Endothelial cell (in vitro differentiated cells): ENCODE data around the gene CWC15. TPM values are rescaled to one million over a fixed set of nuclear protein-coding genes. Genes with fewer than 3 reads are reported as not detected.
A peak's percentile ranks its signal among the peaks of the same experiment; 100 is the strongest.

ENCODE experiments used
- DNase-seq: peaks from one replicate; pipeline ENCODE4 v3.0.0; 2021; ENCODE audit warnings: low spot score
- H3K27ac Mint-ChIP-seq: one replicate; pipeline ENCODE4 v1.8.0; 2021; ENCODE audit warnings: mixed read lengths, inconsistent platforms; ENCODE audit not compliant: unreplicated experiment
- H3K27me3 Mint-ChIP-seq: one replicate; pipeline ENCODE4 v1.8.0; 2021; ENCODE audit warnings: mild to moderate bottlenecking, moderate library complexity, mixed read lengths, inconsistent platforms; ENCODE audit not compliant: unreplicated experiment
- H3K36me3 Mint-ChIP-seq: one replicate; pipeline ENCODE4 v1.8.0; 2021; ENCODE audit warnings: mild to moderate bottlenecking, low read depth, mixed read lengths, inconsistent platforms; ENCODE audit not compliant: unreplicated experiment
- H3K4me1 Mint-ChIP-seq: one replicate; pipeline ENCODE4 v1.8.0; 2021; ENCODE audit warnings: mild to moderate bottlenecking, mixed read lengths, inconsistent platforms; ENCODE audit not compliant: unreplicated experiment
- H3K4me3 Mint-ChIP-seq: one replicate; pipeline ENCODE4 v1.8.0; 2021; ENCODE audit warnings: mild to moderate bottlenecking, mixed read lengths, inconsistent platforms; ENCODE audit not compliant: unreplicated experiment
- H3K9me3 Mint-ChIP-seq: one replicate; pipeline ENCODE4 v1.8.0; 2021; ENCODE audit warnings: mixed read lengths, inconsistent platforms; ENCODE audit not compliant: unreplicated experiment
- total RNA-seq: library from RNA; stranded (reverse); fragmentation: NEBNext Ultra II Directional; extraction: Animal tissue kit (Norgen Biotek cat#: 25700); gene quantifications from one replicate; pipeline ENCODE4 v1.2.1, GENCODE V29; 2021; ENCODE audit not compliant: unreplicated experiment
- TF ChIP-seq, protein P1 (sequence below): fragments of 200-600 bp; sonication (generic); IDR thresholded peaks from one replicate; pipeline ENCODE4 v1.5.0; 2021; ENCODE audit warnings: antibody characterized with exemption; ENCODE audit not compliant: unreplicated experiment

The CWC15 gene
- total RNA-seq, 1 donor from 2014 or later, result 84.1 TPM

- DNase-seq, result no peak
- H3K27ac Mint-ChIP-seq, result peak overlapping the region; percentile 94
- peaks cover 2% of the 10 kb centered on the region for H3K27me3 Mint-ChIP-seq
- TF ChIP-seq, protein P1, sequence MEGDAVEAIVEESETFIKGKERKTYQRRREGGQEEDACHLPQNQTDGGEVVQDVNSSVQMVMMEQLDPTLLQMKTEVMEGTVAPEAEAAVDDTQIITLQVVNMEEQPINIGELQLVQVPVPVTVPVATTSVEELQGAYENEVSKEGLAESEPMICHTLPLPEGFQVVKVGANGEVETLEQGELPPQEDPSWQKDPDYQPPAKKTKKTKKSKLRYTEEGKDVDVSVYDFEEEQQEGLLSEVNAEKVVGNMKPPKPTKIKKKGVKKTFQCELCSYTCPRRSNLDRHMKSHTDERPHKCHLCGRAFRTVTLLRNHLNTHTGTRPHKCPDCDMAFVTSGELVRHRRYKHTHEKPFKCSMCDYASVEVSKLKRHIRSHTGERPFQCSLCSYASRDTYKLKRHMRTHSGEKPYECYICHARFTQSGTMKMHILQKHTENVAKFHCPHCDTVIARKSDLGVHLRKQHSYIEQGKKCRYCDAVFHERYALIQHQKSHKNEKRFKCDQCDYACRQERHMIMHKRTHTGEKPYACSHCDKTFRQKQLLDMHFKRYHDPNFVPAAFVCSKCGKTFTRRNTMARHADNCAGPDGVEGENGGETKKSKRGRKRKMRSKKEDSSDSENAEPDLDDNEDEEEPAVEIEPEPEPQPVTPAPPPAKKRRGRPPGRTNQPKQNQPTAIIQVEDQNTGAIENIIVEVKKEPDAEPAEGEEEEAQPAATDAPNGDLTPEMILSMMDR, result no peak
- H3K4me1 Mint-ChIP-seq, result peaks cover 65% of the 10 kb centered on the region
- no peaks in the 10 kb centered on the region for H3K9me3 Mint-ChIP-seq
- H3K36me3 Mint-ChIP-seq, result peaks cover 3% of the 10 kb centered on the region
- no peak overlapping the region for H3K4me3 Mint-ChIP-seq
These were observed 47.1 kb downstream of the CWC15 start for GRCh38 chr11:94926271-94926625.

DNA sequence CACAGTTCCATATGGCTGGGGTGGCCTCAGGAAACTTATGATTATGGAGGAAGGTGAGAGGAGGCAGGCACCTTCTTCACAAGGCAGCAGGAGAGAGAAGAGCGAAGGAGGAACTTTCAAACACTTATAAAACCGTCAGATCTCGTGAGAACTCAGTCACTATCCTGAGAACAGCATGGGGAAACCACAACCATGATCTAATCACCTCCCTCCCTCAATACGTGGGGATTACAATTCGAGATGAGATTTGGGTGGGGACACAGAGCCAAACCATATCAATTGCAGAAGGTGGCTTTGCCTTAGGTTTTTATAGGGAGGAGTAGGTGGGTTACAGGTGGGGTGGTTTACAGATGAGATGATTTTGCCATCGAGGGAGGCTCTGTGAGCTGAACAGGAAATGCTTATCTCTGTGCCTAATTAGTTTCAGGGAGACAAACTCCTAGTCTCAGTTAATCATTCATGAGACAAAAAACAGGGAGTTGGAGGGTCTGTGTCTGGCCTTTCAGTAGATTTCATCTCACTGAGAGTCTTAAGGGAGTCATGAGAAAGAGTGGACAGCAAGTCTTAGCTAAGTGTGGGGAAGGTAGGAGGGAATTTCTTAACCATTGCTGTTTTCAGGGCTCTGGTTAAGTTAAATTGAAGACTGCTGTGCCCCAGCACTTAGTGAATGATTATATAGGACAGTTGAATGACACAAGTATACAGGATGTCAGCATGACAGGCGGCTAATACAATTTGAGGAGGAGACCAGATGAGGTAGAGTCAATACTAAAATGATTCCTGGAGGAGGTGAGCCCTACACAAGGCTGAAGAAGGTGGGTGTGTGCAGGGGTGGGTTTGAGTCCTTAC lies 47.7 kb downstream of the CWC15 start:
- Mint-ChIP-seq H3K27ac (peak overlapping the region; percentile 94), H3K4me1 (peaks cover 65% of the 10 kb centered on the region), H3K9me3 (no peaks in the 10 kb centered on the region), H3K4me3 (peak overlapping the region; percentile 1), H3K36me3 (peaks cover 3% of the 10 kb centered on the region), H3K27me3 (peaks cover 2% of the 10 kb centered on the region)
- TF ChIP-seq, protein P1, result no peak
- no peak for DNase-seq

- Mint-ChIP-seq H3K9me3 (no peaks in the 10 kb centered on the region), H3K27ac (peak overlapping the region; percentile 94), H3K4me3 (no peak overlapping the region), H3K36me3 (no peaks in the 10 kb centered on the region), H3K27me3 (peaks cover 2% of the 10 kb centered on the region), H3K4me1 (peaks cover 58% of the 10 kb centered on the region)
- TF ChIP-seq, protein P1, result no peak
- DNase-seq, result no peak
These were observed 48.7 kb downstream of the CWC15 start for GRCh38 chr11:94924612-94925011.

- H3K27me3 Mint-ChIP-seq, result peaks cover 2% of the 10 kb centered on the region
- no peaks in the 10 kb centered on the region for H3K36me3 Mint-ChIP-seq
- no peaks in the 10 kb centered on the region for H3K9me3 Mint-ChIP-seq
- TF ChIP-seq, protein P1, result no peak
- no peak overlapping the region for H3K27ac Mint-ChIP-seq
- H3K4me1 Mint-ChIP-seq, result peaks cover 54% of the 10 kb centered on the region
- no peak for DNase-seq
- no peak overlapping the region for H3K4me3 Mint-ChIP-seq
These were observed 49.2 kb downstream of the CWC15 start for GRCh38 chr11:94924171-94924572.

GRCh38 chr11:94923004-94923334 lies 50.4 kb downstream of the CWC15 start:
- TF ChIP-seq, protein P1, result no peak

More at GRCh38 chr11:94923004-94923334, 50.4 kb downstream of the CWC15 start:
- Mint-ChIP-seq H3K4me3 (no peak overlapping the region), H3K27me3 (peaks cover 2% of the 10 kb centered on the region), H3K27ac (no peak overlapping the region), H3K9me3 (no peaks in the 10 kb centered on the region), H3K4me1 (peaks cover 42% of the 10 kb centered on the region), H3K36me3 (no peaks in the 10 kb centered on the region)
- no peak for DNase-seq
